Mesothelial cell of epicardium (in vitro differentiated cells): ENCODE measurements around the gene SYK. TPM values are rescaled to one million over a fixed set of nuclear protein-coding genes. Genes with fewer than 3 reads are reported as not detected.
"Not testable (repeated sequence)": the region's sequence is repeated elsewhere in the genome, so short reads cannot be mapped to it uniquely, and the experiment has no call there.

ENCODE experiments used
- DNase-seq, 2 experiments: peaks; one replicate each; pipeline ENCODE4 v3.0.0; 2021; ENCODE audit warnings: low spot score in 2 of 2; ENCODE audit not compliant: unreplicated experiment in 2 of 2
- H3K27ac Mint-ChIP-seq: 2 replicates; pipeline ENCODE4 v1.8.0; 2021; ENCODE audit warnings: mixed read lengths
- H3K27me3 Mint-ChIP-seq: 2 replicates; pipeline ENCODE4 v1.8.0; 2021; ENCODE audit warnings: low read depth, mixed read lengths
- H3K36me3 Mint-ChIP-seq: 2 replicates; pipeline ENCODE4 v1.8.0; 2021; ENCODE audit warnings: mixed read lengths
- H3K4me1 Mint-ChIP-seq: 2 replicates; pipeline ENCODE4 v1.8.0; 2021; ENCODE audit warnings: mixed read lengths
- H3K4me3 Mint-ChIP-seq: 2 replicates; pipeline ENCODE4 v1.8.0; 2021; ENCODE audit warnings: mild to moderate bottlenecking, moderate library complexity, mixed read lengths
- H3K9me3 Mint-ChIP-seq: 2 replicates; pipeline ENCODE4 v1.8.0; 2021; ENCODE audit warnings: mixed read lengths
- total RNA-seq: library from RNA; stranded (reverse); gene quantifications from 3 replicates; pipeline ENCODE4 v1.2.1, GENCODE V29; 2021
- TF ChIP-seq, protein P1 (sequence below): fragments of 200-600 bp; sonication (generic); IDR thresholded peaks from one replicate; pipeline ENCODE4 v1.5.0; 2021; ENCODE audit warnings: antibody characterized with exemption; ENCODE audit not compliant: unreplicated experiment

SYK gene
- total RNA-seq, 1 donor from 2014 or later, result 3.8 TPM

DNA sequence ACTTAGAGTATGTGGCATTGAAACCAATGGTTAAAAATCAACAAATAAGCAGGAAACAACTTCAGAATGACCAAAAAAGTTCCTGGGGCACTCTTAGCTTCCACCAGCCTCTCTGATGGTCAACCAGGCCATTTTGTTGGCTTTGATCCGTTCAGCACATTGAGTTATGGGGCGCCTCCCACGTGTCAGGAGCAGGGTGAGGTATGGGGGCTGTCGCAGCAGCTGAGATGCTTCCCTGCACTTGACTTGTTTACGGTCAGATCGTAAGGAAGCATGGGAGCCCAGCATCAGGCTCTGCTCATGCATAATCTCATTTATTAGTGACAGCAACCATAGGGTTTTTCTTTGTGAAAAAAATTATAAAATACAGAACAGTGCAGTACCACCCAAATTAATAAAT is 16.7 kb downstream of the SYK start:
- H3K4me3 Mint-ChIP-seq, result no peak overlapping the region
- H3K9me3 Mint-ChIP-seq, result peaks cover 18% of the 10 kb centered on the region
- DNase-seq, result peak in 1 of 2 experiments; percentile 25
- peaks cover 8% of the 10 kb centered on the region for H3K4me1 Mint-ChIP-seq
- H3K27ac Mint-ChIP-seq, result no peak overlapping the region
- peaks cover 5% of the 10 kb centered on the region for H3K36me3 Mint-ChIP-seq
- no peaks in the 10 kb centered on the region for H3K27me3 Mint-ChIP-seq
- TF ChIP-seq, protein P1, sequence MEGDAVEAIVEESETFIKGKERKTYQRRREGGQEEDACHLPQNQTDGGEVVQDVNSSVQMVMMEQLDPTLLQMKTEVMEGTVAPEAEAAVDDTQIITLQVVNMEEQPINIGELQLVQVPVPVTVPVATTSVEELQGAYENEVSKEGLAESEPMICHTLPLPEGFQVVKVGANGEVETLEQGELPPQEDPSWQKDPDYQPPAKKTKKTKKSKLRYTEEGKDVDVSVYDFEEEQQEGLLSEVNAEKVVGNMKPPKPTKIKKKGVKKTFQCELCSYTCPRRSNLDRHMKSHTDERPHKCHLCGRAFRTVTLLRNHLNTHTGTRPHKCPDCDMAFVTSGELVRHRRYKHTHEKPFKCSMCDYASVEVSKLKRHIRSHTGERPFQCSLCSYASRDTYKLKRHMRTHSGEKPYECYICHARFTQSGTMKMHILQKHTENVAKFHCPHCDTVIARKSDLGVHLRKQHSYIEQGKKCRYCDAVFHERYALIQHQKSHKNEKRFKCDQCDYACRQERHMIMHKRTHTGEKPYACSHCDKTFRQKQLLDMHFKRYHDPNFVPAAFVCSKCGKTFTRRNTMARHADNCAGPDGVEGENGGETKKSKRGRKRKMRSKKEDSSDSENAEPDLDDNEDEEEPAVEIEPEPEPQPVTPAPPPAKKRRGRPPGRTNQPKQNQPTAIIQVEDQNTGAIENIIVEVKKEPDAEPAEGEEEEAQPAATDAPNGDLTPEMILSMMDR, result no peak

DNA sequence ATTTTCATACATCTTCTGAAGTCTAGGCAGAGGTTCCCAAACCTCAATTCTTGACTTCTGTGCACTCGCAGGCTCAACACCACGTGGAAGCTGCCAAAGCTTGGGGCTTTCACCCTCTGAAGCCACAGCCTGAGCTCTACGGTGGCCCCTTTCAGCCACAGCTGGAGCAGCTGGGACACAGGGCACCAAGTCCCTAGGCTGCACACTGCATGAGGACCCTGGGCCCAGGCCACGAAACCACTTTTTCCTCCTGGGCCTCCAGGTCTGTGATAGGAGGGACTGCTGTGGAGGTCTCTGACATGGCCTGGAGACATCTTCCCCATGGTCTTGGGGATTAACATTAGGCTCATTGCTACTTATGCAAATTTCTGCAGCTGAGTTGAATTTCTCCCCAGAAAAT is 18.8 kb downstream of the SYK start:
- H3K27me3 Mint-ChIP-seq, H3K4me1 Mint-ChIP-seq, H3K27ac Mint-ChIP-seq, H3K36me3 Mint-ChIP-seq, H3K4me3 Mint-ChIP-seq: not testable (repeated sequence)
- H3K9me3 Mint-ChIP-seq, result peaks cover 29% of the 10 kb centered on the region
- DNase-seq, result peak in 1 of 2 experiments; percentile 20

DNA sequence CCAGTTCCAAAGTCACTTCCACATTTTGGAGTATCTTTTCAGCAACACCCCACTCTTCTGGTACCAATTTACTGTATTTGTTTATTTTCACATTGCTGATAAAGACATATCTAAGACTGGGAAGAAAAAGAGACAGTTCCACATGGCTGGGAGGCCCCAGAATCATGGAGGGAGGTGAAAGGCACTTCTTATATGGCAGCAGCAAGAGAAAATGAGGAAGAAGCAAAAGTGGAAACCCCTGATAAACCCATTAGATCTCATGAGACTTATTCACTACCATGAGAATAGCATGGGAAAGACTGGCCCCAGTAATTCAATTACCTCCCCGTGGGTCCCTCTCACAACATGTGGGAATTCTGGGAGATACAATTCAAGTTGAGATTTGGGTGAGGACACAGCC is 19.6 kb downstream of the SYK start:
- DNase-seq, H3K27ac Mint-ChIP-seq, H3K4me3 Mint-ChIP-seq, H3K4me1 Mint-ChIP-seq, H3K36me3 Mint-ChIP-seq, H3K27me3 Mint-ChIP-seq: not testable (repeated sequence)
- H3K9me3 Mint-ChIP-seq, result peaks cover 32% of the 10 kb centered on the region

DNA sequence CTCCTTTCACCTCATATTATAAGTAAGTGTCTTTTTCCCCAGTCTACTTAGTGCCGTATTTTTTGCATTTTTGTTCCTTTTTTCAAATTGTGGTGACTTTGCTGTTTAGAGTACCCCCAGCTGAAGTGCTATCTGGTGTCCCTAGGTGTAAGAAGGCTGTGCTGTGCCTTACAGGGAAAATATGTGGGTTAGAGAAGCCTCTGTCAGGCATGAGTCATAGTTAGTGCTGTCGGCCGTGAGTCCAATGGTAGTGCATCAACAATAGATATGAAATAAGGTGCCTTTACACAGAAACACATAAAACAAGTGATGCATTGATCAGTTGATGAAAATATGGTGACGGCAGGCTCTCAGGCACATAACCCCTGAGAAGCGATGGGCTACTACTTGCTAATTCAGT is 20.1 kb downstream of the SYK start:
- DNase-seq, result no peak
- Mint-ChIP-seq H3K9me3 (peaks cover 28% of the 10 kb centered on the region), H3K4me1 (no peaks in the 10 kb centered on the region), H3K27me3 (peaks cover 7% of the 10 kb centered on the region), H3K36me3 (peaks cover 5% of the 10 kb centered on the region), H3K4me3 (no peak overlapping the region), H3K27ac (no peak overlapping the region)
- TF ChIP-seq, protein P1, result no peak

DNA sequence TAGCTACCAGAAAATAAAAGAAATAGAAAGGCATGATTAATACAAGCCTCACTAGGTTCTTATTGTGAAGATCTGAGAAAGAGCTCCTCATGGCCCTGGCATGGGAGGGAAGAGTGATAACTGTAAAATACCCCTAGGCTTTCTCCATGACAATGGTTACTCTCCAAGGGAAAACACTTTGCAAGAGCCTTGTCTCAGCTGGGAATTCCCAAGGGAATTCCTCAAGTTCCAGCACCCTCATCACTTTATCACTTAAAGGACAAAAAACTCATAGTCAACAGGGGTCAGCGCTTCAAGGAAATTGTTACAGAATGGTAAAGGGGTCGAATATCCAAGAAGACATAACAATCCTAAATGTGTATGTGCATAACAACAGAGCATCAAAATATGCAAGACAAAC is 21.2 kb downstream of the SYK start:
- no peak for DNase-seq
- Mint-ChIP-seq H3K36me3 (peaks cover 5% of the 10 kb centered on the region), H3K4me1 (no peaks in the 10 kb centered on the region), H3K27me3 (peaks cover 12% of the 10 kb centered on the region), H3K27ac (no peak overlapping the region), H3K4me3 (no peak overlapping the region), H3K9me3 (peaks cover 25% of the 10 kb centered on the region)
- TF ChIP-seq, protein P1, result no peak

DNA sequence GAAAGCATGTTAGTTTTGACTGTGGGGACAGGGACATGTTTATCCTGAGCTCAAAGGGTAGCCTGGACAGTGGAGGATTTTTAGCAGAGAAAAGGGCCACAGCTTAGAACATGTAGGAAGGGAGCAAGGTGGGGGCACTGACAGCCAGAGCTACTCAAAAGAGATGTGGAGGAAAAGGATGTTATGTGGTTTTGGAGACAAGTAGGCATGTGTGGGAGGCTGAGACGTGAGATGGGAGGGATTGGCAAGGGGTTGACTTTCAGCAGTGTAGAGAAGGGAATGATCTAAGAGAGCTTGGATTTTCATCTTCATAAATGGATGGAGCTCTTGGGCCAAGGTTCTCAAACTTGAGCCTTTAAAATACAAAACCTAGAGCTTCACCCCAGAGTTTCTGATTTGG is 24.0 kb downstream of the SYK start:
- TF ChIP-seq, protein P1, result no peak
- Mint-ChIP-seq H3K27ac (no peak overlapping the region), H3K27me3 (peaks cover 18% of the 10 kb centered on the region), H3K4me1 (no peaks in the 10 kb centered on the region), H3K36me3 (peaks cover 5% of the 10 kb centered on the region), H3K4me3 (no peak overlapping the region), H3K9me3 (peaks cover 22% of the 10 kb centered on the region)
- peak in 1 of 2 experiments; percentile 2 for DNase-seq
